H1 (cell line): ENCODE measurements around the gene FOXN3. TPM values are rescaled to one million over a fixed set of nuclear protein-coding genes. Genes with fewer than 3 reads are reported as not detected.

ENCODE experiments used
- EGR1 ChIP-seq: IDR thresholded peaks from 2 replicates; pipeline ENCODE4 v1.6.1; 2011; ENCODE audit warnings: low read depth, low read length, borderline replicate concordance
- EP300 ChIP-seq, 2 experiments: IDR thresholded peaks; 1 replicate in 1 of 2; 2 replicates in 1 of 2; pipeline ENCODE4 v1.6.1; 2011 to 2012; ENCODE audit warnings: low read depth in 2 of 2, low read length in 2 of 2, mild to moderate bottlenecking in 2 of 2, borderline replicate concordance in 1 of 2, inconsistent platforms in 1 of 2, moderate library complexity in 1 of 2
- FOSL1 ChIP-seq: IDR thresholded peaks from 2 replicates; pipeline ENCODE4 v1.6.1; 2011; ENCODE audit warnings: mild to moderate bottlenecking, low read depth, low read length, moderate library complexity; ENCODE audit not compliant: insufficient read depth
- JUN ChIP-seq: IDR thresholded peaks from 2 replicates; pipeline ENCODE4 v1.6.1; 2011; ENCODE audit warnings: low read depth, mild to moderate bottlenecking, improper control_type of control experiment, low read length
- RAD21 ChIP-seq, 2 experiments: IDR thresholded peaks in 1 of 2; conservative IDR thresholded peaks in 1 of 2; 2 replicates each; pipeline ENCODE4 v1.6.1; 2011; ENCODE audit warnings: low read depth in 2 of 2, low read length in 2 of 2, improper control_type of control experiment in 1 of 2, inconsistent platforms in 1 of 2, mild to moderate bottlenecking in 1 of 2, moderate library complexity in 1 of 2
- TAF1 ChIP-seq: IDR thresholded peaks from 2 replicates; pipeline ENCODE4 v1.6.1; 2011; ENCODE audit warnings: mild to moderate bottlenecking, low read depth, low read length
- polyA plus RNA-seq, 7 experiments: library from polyadenylated mRNA; depleted of rRNA in 3 of 7; stranded (reverse) in 5 of 7; unstranded in 2 of 7; fragments of >200 nt in 5 of 7; fragments of 200-250 nt in 2 of 7; gene quantifications; 1 replicate in 5 of 7; 2 replicates in 1 of 7; 4 replicates in 1 of 7; pipeline versions ENCODE4 v1.2.1 to v1.2.3, GENCODE V29; 2011 to 2013; ENCODE audit warnings: missing spikeins in 2 of 7, mixed read lengths in 2 of 7
- total RNA-seq: library from RNA; stranded (reverse); fragmentation: NEBNext Ultra II Directional; extraction: Animal tissue kit (Norgen Biotek cat#: 25700); gene quantifications from 2 replicates; pipeline ENCODE4 v1.2.1, GENCODE V29; 2021

FOXN3 gene
- total and polyA plus RNA-seq, 2 of the 8 experiments (the other 6 are each of a cell fraction or from before 2014, with no cell fraction given): 52.6 to 178 TPM

DNA sequence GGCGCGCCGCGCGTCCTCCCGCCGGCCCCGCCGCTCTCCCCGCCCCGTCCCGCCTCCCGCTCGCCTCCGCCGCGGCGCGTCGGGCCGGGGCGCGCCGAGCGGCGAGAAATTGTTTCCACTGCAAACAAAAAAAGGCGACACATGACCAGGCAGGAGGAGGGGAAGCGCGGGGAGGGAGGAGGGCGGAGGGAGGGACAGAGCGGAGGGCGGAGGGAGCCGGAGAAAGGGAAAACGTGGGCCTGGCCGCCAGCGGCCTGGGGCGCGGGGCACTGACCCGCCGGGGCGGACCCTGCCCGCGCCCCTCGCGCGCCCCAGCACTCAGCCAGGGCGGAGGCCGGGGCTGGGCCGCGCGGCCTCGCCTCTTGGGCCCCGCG lies at the start of gene FOXN3 (continued):
- TF ChIP-seq RAD21 (IDR thresholded peaks at IDR 0.05 in 1 of 2, conservative IDR thresholded peaks at IDR 0.05 in 1 of 2; ENCODE audit: low read depth in 2 of 2, low read length in 2 of 2): 0 out of 4 replicates have a peak, but pooled peaks of 1 of the 2 experiments have one; percentile 11
- TF ChIP-seq FOSL1: no peak
- TF ChIP-seq TAF1: peak; percentile 32
- TF ChIP-seq JUN: no peak
- peak; percentile 67 for TF ChIP-seq EGR1
- peak in 1 of 2 experiments; percentile 67; a peak in 1 of 3 replicates for TF ChIP-seq EP300 (IDR thresholded peaks at IDR 0.05; ENCODE audit: borderline replicate concordance in 1 of 2, low read depth in 2 of 2, low read length in 2 of 2)
